ENCODE measurements around the gene DEFB119.
"Not testable (repeated sequence)": the region's sequence is repeated elsewhere in the genome, so short reads cannot be mapped to it uniquely, and the experiment has no call there.

DEFB119 gene

DNA sequence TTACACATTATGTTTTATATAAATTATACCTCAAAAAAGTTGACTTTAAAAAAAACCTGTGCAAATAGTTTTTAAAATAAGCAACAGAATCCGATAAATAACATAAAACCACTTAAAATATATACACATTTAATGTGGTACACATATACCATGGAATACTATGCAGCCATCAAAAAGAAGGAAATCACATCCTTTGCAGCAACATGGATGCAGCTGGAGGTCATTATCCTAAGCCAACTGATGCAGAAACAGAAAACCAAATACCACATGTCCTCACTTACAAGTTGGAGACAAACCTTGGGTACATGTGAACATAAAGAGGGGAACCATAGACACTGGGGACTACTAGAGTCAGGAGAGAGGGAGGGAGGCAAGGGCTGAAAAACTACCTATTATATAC is 19.6 kb upstream of the DEFB119 start:
- H3K4me3 ChIP-seq (ENCODE audit: low read depth, low read length) = no peak overlapping the region
- no peak for DNase-seq (ENCODE audit: low read depth)
- TF ChIP-seq, protein P1, sequence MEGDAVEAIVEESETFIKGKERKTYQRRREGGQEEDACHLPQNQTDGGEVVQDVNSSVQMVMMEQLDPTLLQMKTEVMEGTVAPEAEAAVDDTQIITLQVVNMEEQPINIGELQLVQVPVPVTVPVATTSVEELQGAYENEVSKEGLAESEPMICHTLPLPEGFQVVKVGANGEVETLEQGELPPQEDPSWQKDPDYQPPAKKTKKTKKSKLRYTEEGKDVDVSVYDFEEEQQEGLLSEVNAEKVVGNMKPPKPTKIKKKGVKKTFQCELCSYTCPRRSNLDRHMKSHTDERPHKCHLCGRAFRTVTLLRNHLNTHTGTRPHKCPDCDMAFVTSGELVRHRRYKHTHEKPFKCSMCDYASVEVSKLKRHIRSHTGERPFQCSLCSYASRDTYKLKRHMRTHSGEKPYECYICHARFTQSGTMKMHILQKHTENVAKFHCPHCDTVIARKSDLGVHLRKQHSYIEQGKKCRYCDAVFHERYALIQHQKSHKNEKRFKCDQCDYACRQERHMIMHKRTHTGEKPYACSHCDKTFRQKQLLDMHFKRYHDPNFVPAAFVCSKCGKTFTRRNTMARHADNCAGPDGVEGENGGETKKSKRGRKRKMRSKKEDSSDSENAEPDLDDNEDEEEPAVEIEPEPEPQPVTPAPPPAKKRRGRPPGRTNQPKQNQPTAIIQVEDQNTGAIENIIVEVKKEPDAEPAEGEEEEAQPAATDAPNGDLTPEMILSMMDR (conservative IDR thresholded peaks at IDR 0.05; ENCODE audit: low read depth, low read length) = no peak

DNA sequence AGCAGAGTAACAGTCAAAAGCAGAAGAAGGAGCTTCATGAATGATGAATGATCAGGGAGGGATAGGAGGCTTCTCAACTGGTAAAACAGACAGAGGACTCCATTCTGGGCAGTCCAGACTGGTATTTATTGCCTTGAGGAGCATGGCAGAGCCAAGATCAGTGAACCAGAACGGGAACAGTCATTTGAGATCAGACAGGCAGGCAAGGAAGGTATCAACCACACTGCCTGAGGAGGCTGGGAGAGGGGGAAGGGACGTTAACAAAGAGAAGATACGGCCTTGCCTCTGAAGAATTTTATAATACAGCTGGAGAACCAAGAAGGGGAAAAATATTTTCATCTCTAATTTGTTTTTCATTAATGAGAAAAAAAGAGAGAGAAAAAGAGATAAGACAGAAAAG is 15.7 kb upstream of the DEFB119 start, which contains the start of gene DEFB121:
Gene DEFB121 (minus strand): TSS at position 101 of the 400 bp plus-strand sequence. CDS start 63 bp downstream, at position 38.
- no peak within 1 kb of the TSS for H3K4me3 ChIP-seq (ENCODE audit: low read depth, low read length)
- TF ChIP-seq, protein P1 (conservative IDR thresholded peaks at IDR 0.05; ENCODE audit: low read depth, low read length) = no peak
- DNase-seq (ENCODE audit: low read depth) = no peak

DNA sequence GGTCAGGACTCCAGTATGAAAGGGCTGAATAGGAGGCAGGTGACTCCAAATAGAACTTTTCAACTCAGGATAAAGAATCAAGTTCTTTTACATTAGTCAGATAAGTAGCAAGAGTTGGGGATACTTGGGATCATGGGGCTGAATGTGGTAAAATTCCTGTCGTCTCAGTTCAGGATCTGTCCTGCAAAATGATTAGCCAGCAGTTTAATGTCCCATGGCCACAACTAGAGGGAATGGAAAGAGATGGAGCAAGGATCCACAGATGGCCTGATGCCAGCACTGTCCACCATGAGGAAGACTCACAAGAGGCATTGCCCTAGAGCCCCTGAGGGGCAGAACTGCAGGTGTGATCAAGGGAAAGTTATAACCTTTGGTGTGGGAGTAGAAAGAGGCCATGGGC is 13.5 kb upstream of the DEFB119 start:
- TF ChIP-seq, protein P1 (conservative IDR thresholded peaks at IDR 0.05; ENCODE audit: low read depth, low read length) = no peak
- DNase-seq (ENCODE audit: low read depth) = no peak
- no peak overlapping the region for H3K4me3 ChIP-seq (ENCODE audit: low read depth, low read length)

DNA sequence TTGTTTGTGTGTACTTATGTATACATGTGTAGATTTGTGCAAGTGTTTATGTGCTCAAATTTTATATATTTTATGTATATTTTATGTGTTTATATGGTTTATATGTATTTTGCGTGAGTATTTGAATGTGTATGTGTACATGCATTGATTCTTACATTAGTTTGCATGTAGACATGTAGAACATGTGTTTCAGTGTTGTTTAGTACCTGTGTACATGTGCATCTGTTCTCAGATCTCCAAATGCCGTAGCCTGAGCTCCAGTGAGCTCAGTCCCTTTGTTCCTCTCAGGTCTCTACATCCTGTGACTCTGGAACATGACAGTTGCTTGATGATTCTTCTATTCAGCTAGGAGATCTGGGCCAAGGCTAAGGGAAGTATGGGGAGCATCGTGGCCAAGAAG is 4.5 kb upstream of the DEFB119 start:
- TF ChIP-seq, protein P1 (conservative IDR thresholded peaks at IDR 0.05; ENCODE audit: low read depth, low read length) = no peak
- DNase-seq (ENCODE audit: low read depth) = no peak
- no peak overlapping the region for H3K4me3 ChIP-seq (ENCODE audit: low read depth, low read length)

DNA sequence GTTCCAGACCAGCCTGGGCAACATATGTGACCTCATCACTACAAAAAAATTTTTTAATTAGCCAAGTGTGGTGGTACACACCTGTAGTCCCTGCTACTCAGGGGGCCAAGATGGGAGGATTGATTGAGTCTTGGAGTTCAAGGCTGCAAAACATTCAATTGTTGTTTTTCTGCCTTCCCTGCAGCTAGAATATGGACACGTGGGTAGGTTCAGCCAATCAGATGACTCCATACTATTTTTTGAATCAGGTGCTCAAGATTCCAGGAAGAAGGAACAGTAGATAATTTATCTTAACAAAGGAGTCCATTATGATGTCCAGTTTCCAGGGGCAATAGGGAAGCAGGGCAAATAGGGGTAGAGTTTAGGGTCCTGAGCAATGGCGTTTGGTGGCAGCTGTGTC is 2.4 kb upstream of the DEFB119 start:
- TF ChIP-seq, protein P1 (conservative IDR thresholded peaks at IDR 0.05; ENCODE audit: low read depth, low read length) = no peak
- no peak for DNase-seq (ENCODE audit: low read depth)
- no peak overlapping the region for H3K4me3 ChIP-seq (ENCODE audit: low read depth, low read length)

DNA sequence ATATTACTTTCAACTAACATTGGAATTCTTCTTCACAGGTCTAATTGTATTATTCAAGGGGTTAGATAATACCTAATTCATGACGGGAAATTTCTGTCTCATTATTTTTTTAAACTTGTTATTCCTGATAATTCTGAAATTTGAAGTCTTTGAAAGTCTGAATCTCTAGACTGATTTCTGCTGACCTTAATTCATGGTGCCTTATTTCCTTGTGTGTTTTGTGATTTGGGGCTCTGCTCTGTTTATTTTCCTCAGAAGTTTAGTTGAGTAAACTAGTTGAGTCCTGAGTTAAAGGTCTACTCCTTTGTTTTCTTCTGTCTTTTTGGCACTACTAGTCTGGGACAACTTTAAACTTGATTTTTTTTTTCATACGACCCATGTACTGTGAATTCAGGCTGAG is 16.0 kb downstream of the DEFB119 start:
- no peak for DNase-seq (ENCODE audit: low read depth)
- H3K4me3 ChIP-seq (ENCODE audit: low read depth, low read length) = no peak overlapping the region
- TF ChIP-seq, protein P1 (conservative IDR thresholded peaks at IDR 0.05; ENCODE audit: low read depth, low read length) = no peak

DNA sequence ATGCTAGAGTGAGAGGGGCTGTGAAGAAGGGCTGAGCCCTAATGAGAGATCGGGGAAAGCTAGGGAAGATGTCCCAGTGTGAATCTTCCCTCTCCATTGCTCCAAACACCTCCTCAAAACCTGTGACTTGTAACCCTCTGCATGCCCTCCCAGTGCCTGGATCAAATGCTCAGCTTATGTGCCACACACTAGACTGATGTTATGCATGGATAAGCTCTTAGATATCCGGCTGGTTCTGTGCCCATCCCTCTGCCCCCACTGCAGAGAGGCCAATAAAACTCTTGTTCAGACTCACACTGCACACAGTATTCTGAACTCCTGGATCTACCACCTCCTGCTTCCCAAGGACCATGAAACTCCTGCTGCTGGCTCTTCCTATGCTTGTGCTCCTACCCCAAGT is 22.1 kb downstream of the DEFB119 start, which contains the start of gene DEFB118:
Gene DEFB118 (plus strand): TSS at position 301 of the 400 bp plus-strand sequence. CDS start 50 bp downstream, at position 351.
- no peak within 1 kb of the TSS for H3K4me3 ChIP-seq (ENCODE audit: low read depth, low read length)
- no peak for DNase-seq (ENCODE audit: low read depth)
- TF ChIP-seq, protein P1 (conservative IDR thresholded peaks at IDR 0.05; ENCODE audit: low read depth, low read length) = no peak

DNA sequence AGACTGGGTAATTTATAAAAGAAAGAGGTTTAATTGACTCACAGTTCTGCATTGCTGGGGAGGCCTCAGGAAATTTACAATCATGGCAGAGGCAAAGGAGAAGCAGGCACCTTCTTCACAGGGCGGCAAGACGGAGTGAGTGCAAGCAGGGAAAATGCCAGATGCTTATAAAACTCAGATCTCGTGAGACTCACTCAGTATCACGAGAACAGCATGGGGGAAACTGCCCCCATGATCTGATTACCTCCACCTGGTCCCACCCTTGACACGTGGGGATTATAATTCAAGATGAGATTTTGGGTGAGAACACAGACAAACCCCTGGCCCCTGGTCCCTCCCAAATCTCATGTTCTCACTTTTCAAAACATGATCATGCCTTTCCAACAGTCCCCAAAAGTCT is 26.1 kb downstream of the DEFB119 start:
- not testable (repeated sequence) for DNase-seq (ENCODE audit: low read depth); H3K4me3 ChIP-seq (ENCODE audit: low read depth, low read length)
